HL-60 (cell line): ENCODE data around the gene DDX47.

Experiments used
- POLR2AphosphoS5 ChIP-seq: IDR thresholded peaks from 2 replicates; pipeline ENCODE4 v1.6.1; 2012; ENCODE audit warnings: low read depth
- REST ChIP-seq: IDR thresholded peaks from 2 replicates; pipeline ENCODE4 v1.6.1; 2012; ENCODE audit warnings: low read depth; ENCODE audit not compliant: insufficient replicate concordance
- TF ChIP-seq, protein P1 (sequence below): IDR thresholded peaks from one replicate; pipeline ENCODE4 v1.5.1; 2011; ENCODE audit warnings: low read length, control low read depth, inconsistent platforms; ENCODE audit not compliant: insufficient read depth

DNA sequence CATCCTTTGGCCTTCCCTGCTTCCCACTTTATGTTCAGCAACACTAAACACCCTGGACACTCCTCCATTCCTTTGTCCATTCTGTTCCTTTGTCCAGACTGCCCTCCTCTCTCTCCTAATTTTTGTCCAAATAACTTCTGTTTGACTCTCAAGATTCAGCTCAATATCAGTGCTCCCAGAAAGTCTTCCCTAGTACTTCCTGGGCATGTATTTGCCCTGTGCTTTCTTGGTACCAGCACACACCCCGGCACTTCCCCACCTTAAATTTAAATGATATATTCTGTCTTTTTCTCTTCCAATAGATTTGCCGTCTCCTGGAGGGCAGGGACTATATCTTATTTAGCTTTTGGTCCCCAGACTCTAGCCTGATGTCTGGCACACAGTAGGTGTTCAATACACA, 34.1 kb upstream of the DDX47 start:
- TF ChIP-seq POLR2AphosphoS5 (no peak), REST (no peak)
- TF ChIP-seq, protein P1, sequence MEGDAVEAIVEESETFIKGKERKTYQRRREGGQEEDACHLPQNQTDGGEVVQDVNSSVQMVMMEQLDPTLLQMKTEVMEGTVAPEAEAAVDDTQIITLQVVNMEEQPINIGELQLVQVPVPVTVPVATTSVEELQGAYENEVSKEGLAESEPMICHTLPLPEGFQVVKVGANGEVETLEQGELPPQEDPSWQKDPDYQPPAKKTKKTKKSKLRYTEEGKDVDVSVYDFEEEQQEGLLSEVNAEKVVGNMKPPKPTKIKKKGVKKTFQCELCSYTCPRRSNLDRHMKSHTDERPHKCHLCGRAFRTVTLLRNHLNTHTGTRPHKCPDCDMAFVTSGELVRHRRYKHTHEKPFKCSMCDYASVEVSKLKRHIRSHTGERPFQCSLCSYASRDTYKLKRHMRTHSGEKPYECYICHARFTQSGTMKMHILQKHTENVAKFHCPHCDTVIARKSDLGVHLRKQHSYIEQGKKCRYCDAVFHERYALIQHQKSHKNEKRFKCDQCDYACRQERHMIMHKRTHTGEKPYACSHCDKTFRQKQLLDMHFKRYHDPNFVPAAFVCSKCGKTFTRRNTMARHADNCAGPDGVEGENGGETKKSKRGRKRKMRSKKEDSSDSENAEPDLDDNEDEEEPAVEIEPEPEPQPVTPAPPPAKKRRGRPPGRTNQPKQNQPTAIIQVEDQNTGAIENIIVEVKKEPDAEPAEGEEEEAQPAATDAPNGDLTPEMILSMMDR: no peak
